Stimulated activated CD8-positive, alpha-beta memory T cell treated with anti-CD3 and anti-CD28 coated beads, Interleukin-7, amount 100 ng/mL, for 1 hour (primary cell): ENCODE measurements around the gene TNS3.

Experiments used
- DNase-seq, 2 donors: peaks; one replicate each; pipeline ENCODE4 v3.0.0-alpha.2; 2020; ENCODE audit warnings: low read depth in 2 of 2

Gene TNS3

GRCh38 chr7:47407136-47407535 lies 174.8 kb downstream of the TNS3 start:
- no peak for DNase-seq

GRCh38 chr7:47406801-47407129 lies 175.1 kb downstream of the TNS3 start:
- DNase-seq = no peak

GRCh38 chr7:47405921-47406800 lies 175.8 kb downstream of the TNS3 start:
- no peak for DNase-seq

GRCh38 chr7:47405286-47405904 lies 176.5 kb downstream of the TNS3 start:
- DNase-seq = no peak

- DNase-seq = no peak
Observed at GRCh38 chr7:47404010-47404409, 177.9 kb downstream of the TNS3 start.

- DNase-seq = no peak
Observed at GRCh38 chr7:47402941-47403866, 178.7 kb downstream of the TNS3 start.

- DNase-seq = no peak
Observed at GRCh38 chr7:47401611-47402570, 180.0 kb downstream of the TNS3 start.

GRCh38 chr7:47400741-47401206 lies 181.1 kb downstream of the TNS3 start:
- DNase-seq = no peak

GRCh38 chr7:47400001-47400400 lies 181.9 kb downstream of the TNS3 start:
- DNase-seq = no peak

- DNase-seq = no peak
Observed at GRCh38 chr7:47394751-47395252, 187.1 kb downstream of the TNS3 start.

GRCh38 chr7:47394216-47394615 lies 187.7 kb downstream of the TNS3 start:
- DNase-seq = no peak

GRCh38 chr7:47393406-47393805 lies 188.5 kb downstream of the TNS3 start:
- DNase-seq = no peak

GRCh38 chr7:47392241-47392759 lies 189.6 kb downstream of the TNS3 start:
- no peak for DNase-seq

- DNase-seq = no peak
Observed at GRCh38 chr7:47391726-47392125, 190.2 kb downstream of the TNS3 start.

GRCh38 chr7:47390914-47391313 lies 191.0 kb downstream of the TNS3 start:
- no peak for DNase-seq

GRCh38 chr7:47389923-47390630 lies 191.8 kb downstream of the TNS3 start:
- DNase-seq = no peak

GRCh38 chr7:47389171-47389922 lies 192.6 kb downstream of the TNS3 start:
- DNase-seq = no peak

- no peak for DNase-seq
Observed at GRCh38 chr7:47387506-47387905, 194.4 kb downstream of the TNS3 start.

- DNase-seq = no peak
Observed at GRCh38 chr7:47386273-47386835, 195.6 kb downstream of the TNS3 start.
